Kidney epithelial cell (primary cell): Measurements from ENCODE around the gene FLNA. TPM values are rescaled to one million over a fixed set of nuclear protein-coding genes. Genes with fewer than 3 reads are reported as not detected.
A peak's percentile ranks its signal among the peaks of the same experiment; 100 is the strongest.

Source experiments
- DNase-seq: peaks from one replicate; pipeline ENCODE4 v3.0.0-alpha.2; 2010; ENCODE audit warnings: low read depth
- H3K27me3 ChIP-seq: 2 replicates; pipeline ENCODE4 v1.6.0; 2011; ENCODE audit warnings: low read length; ENCODE audit not compliant: control insufficient read depth, insufficient read depth
- H3K36me3 ChIP-seq: 2 replicates; pipeline ENCODE4 v1.5.1; 2011; ENCODE audit warnings: low read length; ENCODE audit not compliant: control insufficient read depth, insufficient read depth
- H3K4me3 ChIP-seq: 2 replicates; pipeline ENCODE4 v1.5.1; 2011; ENCODE audit warnings: low read depth, mild to moderate bottlenecking, control low read depth, low read length
- total RNA-seq: library from RNA; depleted of rRNA; stranded (reverse); fragments of >200 nt; gene quantifications from 2 replicates; pipeline ENCODE4 v1.2.3, GENCODE V29; 2015
- TF ChIP-seq, protein P1 (sequence below): IDR thresholded peaks from 2 replicates; pipeline ENCODE4 v1.5.1; 2011; ENCODE audit warnings: mild to moderate bottlenecking, moderate library complexity, low read length, control low read depth, inconsistent platforms; ENCODE audit not compliant: insufficient read depth, poor library complexity, severe bottlenecking

The FLNA gene
- total RNA-seq, 1 donor from 2014 or later, result 2,357 TPM

DNA sequence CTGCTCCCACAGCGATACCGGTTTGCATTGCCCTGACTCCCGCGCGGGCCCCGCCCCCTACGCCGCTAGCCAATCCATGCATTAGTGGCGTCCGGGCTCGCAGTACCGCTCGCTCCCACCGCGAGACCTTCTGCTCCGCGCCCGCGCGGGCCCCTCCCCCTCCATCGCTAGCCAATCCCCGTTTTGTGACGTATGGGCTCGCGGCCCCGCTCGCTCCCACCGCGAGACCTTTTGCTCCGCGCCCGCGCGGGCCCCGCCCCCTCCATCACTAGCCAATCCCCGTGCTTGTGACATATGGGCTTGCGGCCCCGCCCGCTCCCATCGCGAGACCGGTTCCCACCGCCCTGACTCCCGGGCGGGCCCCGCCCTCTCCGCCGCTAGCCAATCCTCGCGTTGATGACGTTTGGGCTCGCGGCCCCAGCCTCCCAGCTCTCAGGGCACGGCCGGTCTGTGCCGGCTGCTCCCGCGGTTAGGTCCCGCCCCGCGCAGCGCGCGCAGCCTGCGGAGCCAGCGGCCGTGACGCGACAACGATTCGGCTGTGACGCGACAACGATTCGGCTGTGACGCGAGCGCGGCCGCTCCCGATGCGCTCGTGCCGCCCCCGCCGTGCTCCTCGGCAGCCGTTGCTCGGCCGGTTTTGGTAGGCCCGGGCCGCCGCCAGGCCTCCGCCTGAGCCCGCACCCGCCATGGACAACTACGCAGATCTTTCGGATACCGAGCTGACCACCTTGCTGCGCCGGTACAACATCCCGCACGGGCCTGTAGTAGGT lies 4.5 kb upstream of the FLNA start, which contains the start of gene EMD:
Gene EMD (plus strand): TSS at position 497 of the 770 bp plus-strand sequence. CDS start 190 bp downstream, at position 687.
- TF ChIP-seq, protein P1, sequence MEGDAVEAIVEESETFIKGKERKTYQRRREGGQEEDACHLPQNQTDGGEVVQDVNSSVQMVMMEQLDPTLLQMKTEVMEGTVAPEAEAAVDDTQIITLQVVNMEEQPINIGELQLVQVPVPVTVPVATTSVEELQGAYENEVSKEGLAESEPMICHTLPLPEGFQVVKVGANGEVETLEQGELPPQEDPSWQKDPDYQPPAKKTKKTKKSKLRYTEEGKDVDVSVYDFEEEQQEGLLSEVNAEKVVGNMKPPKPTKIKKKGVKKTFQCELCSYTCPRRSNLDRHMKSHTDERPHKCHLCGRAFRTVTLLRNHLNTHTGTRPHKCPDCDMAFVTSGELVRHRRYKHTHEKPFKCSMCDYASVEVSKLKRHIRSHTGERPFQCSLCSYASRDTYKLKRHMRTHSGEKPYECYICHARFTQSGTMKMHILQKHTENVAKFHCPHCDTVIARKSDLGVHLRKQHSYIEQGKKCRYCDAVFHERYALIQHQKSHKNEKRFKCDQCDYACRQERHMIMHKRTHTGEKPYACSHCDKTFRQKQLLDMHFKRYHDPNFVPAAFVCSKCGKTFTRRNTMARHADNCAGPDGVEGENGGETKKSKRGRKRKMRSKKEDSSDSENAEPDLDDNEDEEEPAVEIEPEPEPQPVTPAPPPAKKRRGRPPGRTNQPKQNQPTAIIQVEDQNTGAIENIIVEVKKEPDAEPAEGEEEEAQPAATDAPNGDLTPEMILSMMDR, result no peak
- DNase-seq, result peak; percentile 73

DNA sequence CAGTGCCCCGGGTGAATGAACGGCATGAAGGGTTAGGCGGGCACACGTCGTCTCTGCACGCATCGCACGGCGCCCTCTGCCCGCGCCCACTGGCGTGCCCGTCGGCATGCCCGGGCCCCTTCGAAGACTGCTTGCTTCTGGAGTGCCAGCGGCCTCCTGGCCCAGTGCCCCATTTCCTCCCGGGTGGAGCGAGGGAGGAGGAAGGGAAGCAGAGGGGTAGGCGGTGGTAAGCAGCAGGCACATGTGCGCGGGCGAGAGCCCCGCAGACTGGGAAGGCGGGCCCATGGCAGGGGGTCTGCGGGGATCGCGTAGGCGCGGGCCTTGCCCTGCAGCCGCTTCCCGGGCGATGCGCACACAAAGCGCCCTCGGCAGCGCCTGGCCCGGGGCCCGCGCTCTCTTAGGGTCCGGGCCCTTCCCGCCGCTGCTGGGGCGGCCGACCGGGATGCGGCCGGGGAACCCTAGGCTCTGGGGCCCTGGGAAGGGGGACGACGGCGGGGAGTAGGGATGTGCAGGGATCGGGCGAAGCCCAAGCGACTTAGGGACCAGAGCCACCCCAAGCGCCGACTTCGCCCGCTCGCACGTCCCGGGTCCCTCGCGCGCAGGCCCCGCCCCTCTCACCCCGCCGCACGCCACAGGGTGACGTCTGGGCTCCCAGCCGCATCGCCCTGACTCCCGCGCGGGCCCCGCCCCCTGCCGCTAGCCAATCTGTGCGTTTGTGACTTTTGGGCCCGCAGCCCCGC lies 3.8 kb upstream of the FLNA start:
- Histone ChIP-seq H3K4me3 (peak overlapping the region; percentile 42), H3K36me3 (no peaks in the 10 kb centered on the region), H3K27me3 (no peaks in the 10 kb centered on the region)
- TF ChIP-seq, protein P1, result no peak
- DNase-seq, result no peak

More for the DNA sequence above, 4.5 kb upstream of the FLNA start, which contains the start of gene EMD:
- Histone ChIP-seq H3K27me3 (no peaks in the 10 kb centered on the region), H3K4me3 (peak within 1 kb of the TSS; percentile 78), H3K36me3 (no peaks in the 10 kb centered on the region)

DNA sequence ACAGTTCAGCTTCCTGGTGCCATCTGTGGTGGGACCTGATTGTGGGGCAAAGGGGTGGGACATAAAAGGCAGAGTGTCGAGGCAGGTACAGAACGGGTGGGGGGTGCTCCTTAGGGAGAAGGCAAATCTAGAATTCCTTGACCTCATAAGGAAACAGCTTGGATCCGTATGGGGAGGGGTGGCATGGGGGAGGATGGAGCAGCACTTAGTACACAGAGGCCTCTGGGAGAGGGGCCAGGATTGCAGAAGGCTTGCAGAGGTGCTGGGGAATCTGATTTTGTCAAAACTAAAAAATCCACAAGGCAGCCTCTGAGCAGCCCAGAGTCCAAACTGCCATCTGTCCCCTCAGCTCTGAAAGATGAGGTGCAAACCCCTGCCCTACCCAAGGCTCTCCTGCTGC lies 2.3 kb upstream of the FLNA start:
- Histone ChIP-seq H3K36me3 (no peaks in the 10 kb centered on the region), H3K27me3 (no peaks in the 10 kb centered on the region), H3K4me3 (no peak overlapping the region)
- TF ChIP-seq, protein P1, result no peak
- no peak for DNase-seq

DNA sequence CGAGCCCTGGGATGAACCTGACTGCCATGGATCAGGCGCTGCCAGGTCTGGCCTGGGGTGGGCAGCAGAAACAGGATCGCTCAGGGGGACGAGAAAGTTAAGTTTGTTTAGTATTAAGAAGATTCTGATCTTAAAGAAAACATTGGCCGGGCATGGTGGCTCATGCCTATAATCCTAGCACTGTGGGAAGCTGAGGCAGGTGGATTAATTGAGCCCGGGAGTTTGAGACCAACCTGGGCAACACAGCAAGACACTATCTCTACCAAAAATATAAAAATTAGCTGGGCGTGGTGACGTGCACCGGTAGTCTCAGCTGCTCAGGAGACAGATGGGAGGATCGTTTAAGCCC lies 696 bp upstream of the FLNA start:
- DNase-seq, result no peak
- peak overlapping the region; percentile 14 for H3K4me3 ChIP-seq
- H3K36me3 ChIP-seq, result no peaks in the 10 kb centered on the region
- no peaks in the 10 kb centered on the region for H3K27me3 ChIP-seq
- TF ChIP-seq, protein P1, result no peak

DNA sequence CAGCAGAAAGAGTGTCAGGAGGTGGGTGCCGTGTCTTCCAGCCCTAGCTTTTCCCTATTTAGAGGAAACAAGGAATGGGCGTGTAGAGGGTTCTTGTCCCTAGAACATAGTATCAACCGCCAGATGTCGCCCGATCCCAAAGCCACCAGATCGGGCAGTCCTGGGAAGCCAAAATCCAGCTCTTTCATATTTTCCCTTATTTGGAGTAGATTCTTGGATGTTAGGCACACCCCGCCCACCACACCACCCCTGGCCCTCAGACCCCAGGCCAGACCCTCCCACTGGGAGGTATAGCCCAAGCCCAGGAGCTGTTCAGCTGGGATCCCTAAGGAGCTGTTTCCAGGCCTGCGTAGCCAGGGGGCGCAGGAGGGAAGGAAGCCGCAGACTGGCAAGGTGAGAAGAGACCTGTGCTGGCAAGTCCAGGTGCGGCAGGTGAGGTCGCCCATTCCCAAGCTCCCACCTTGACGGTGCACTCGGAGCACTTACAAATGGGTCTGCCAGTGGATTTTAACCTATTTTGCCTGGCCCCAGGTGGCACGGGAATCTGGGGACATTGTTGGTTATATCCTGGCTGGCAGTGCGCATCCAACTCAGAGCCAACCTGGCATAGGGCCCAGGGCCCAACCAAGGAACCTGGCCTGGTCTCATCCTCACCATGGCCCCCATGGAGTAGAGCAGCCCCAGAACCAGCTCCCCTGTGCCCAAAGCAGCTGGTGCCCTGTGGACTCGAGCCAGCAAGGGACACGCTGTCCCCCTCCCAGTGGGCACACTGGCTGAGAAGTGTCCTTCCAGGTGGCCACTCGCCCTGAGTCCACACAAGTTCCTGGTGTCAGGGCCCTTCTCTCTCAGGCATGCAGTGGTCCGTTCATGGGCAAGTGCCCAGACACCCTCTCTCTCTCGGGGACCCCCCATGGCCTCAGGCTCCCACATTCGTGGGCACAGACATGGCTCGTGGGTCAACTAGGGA lies 811 bp downstream of the FLNA start:
- TF ChIP-seq, protein P1, result peak; percentile 71
- H3K4me3 ChIP-seq, result peak overlapping the region; percentile 39
- H3K27me3 ChIP-seq, result no peaks in the 10 kb centered on the region
- no peak for DNase-seq
- no peaks in the 10 kb centered on the region for H3K36me3 ChIP-seq
